ENCODE results near the gene LTA4H.
A peak's percentile ranks its signal among the peaks of the same experiment; 100 is the strongest.

The LTA4H gene

DNA sequence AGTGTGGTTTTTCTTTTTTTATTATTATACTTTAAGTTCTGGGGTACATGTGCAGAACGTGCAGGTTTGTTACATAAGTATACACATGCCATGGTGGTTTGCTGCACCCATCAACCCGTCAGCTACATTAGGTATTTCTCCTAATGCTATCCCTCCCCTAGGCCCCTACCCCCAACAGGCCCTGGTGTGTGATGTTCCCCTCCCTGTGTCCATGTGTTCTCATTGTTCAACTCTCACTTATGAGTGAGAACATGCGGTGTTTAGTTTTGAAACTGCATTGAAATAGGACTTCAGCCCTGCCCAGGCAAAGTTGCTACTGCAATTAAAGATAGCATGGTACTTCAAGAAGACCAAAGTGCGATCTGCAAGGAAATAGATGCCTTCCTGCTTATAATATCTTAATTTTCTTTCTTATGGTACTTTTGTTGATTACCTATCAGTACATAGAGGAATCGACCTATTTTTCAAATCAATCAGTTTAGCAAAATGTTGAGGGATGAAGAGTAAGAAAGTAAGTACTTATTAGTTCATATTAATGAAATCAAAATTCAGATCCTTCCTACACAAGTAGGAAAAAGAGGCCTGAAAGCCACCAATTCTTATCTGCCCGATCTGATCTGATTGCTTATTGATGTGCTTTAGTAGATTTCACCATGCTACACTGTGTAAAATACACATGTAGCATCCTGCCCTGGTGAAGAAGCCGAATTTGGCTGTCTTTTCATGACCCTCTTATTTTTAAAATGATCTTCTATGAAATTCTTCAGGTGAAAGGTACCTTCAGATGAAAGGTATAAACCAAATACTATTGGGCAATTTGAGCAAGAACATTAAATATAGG lies 1.6 kb downstream of the LTA4H start:
- no peak for DNase-seq

GRCh38 chr12:96029826-96030225 lies 5.6 kb downstream of the LTA4H start:
- DNase-seq: no peak

DNA sequence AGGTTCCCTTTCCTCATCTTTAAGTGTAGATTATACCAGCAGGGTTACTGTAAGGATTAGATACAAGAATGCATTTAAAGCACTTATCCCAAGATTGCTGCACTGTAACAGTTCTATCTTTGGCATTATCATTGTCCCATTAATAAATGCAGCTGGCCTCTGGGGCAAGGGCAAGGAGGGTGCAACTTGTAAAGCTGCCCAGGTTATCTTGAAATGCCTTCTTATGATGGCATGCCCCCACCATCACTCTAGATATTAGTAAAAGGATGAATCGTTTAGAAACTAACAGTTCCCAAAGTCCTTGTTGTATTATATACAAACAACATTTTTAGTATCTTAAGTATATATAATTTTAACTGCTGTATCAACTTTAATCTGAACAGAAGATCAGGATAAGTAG lies 6.8 kb downstream of the LTA4H start:
- DNase-seq: no peak

DNA sequence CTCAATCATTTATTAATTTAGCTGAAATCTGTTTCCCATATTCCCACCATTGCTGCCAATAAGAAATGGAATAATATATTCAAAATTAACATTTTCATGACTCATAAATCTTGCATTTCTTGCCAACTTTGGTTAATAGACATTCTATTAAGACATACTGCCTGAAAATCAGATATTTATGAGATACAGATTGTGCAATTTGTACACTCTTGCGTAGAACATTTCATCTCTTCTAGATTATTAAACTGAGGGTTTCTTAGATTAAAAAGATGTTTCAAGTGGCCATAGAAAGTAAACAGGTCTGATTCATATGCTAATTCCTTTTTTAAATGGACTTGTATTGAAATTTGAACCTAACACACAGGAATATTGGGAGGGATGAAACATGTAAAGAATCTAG lies 9.1 kb downstream of the LTA4H start:
- DNase-seq: no peak

- DNase-seq: no peak
Observed at GRCh38 chr12:96025518-96025917, 9.9 kb downstream of the LTA4H start.

GRCh38 chr12:96020314-96021003 lies 14.9 kb downstream of the LTA4H start:
- no peak for DNase-seq

GRCh38 chr12:96015672-96016071 lies 19.7 kb downstream of the LTA4H start:
- DNase-seq: peak; percentile 29

DNA sequence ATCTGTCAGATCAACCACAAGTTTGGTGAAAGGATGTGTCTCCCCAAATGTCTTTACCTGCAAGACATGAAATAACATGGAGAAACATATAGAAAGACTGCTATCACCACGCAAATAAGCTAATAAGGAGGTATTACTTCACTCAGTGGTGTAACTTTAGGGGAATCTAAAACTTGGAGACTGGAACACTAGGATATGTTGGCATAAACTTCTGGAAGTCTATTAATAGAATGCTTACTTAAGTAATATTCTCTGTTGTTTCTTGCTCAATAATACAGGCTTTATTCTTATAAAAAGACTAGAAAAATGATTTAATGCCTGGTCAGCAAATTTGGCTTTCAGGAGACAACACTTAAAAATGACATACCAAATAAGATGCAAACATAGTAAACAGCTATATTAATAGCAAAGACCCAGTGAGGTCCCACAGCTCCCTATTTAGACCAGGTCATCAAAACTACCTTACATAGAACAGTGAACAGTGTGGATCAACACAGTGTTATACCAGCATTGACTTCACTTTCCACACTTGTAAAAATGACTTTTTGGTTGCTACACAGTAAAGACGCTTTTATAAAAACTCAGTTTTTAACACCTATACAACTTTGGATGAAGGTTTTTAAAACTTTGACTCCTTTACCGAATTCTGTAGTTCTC lies 20.3 kb downstream of the LTA4H start:
- no peak for DNase-seq

- no peak for DNase-seq
Observed at GRCh38 chr12:96007729-96008128, 27.7 kb downstream of the LTA4H start.

DNA sequence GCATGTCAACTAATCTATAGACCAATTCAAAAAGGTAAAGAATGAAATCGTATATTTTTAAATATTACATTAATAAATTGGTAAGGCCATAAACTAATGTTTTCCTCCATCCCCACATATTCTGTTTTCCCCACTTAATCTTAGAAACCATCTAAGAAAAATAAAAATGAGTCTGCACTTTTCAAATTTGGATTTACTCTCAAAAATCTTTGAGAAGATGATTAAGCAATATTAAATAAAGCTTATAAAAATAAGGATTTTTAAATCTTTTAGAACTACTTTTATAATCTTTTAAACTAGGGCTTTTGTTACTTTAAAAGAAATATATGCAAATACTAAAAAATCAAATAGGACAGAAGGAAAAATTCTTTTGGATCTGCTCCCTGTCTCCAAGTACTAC lies 28.7 kb downstream of the LTA4H start:
- DNase-seq: no peak

DNA sequence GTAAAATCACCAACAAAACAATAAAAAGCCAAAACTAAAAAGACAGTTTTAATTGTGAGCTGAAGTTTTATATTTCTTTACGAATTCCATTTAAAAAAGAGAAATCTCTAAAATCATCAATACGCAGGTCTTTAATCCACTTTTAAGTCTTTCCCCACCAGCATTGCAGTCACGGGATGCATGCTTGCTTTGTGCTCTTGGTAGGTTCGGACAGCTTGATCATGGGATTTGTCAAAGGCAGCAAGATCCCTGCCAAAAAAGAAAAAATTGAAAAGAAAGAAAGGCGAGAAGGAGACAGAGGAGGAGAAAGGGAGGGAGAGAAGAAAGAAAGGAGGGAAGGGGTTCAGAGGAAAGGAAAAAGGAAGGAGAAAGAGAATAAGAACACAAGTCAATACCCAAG lies 34.5 kb downstream of the LTA4H start:
- no peak for DNase-seq

DNA sequence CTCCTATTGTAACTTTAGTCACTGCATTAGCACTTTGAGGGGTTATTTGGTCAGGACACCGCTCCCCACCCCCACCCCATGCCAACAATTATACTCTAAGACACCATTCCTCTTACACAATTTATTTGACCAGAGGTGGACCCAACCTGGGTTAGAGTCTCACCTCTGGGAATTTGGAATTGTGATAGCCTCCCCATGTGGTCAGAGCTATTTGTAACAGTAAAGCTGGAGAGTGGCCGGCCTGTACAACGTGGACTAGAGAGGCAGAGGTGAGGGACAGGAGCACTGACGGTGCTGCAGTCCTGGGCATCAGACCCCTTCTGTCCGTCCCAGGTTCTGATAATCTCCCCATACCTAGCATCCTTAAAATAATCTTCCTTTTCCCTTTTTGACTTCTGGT lies 35.9 kb downstream of the LTA4H start:
- no peak for DNase-seq

- DNase-seq: peak; percentile 24
Observed at GRCh38 chr12:95998611-95999286, 36.6 kb downstream of the LTA4H start.

- no peak for DNase-seq
Observed at GRCh38 chr12:95997911-95998510, 37.4 kb downstream of the LTA4H start.

GRCh38 chr12:95997276-95997675 lies 38.1 kb downstream of the LTA4H start:
- no peak for DNase-seq

GRCh38 chr12:95996034-95996658 lies 39.2 kb downstream of the LTA4H start, which contains the start of gene HAL:
HAL (minus strand) TSS chr12:95996344; CDS start chr12:95995910, 434 bp downstream.
- DNase-seq: no peak

DNA sequence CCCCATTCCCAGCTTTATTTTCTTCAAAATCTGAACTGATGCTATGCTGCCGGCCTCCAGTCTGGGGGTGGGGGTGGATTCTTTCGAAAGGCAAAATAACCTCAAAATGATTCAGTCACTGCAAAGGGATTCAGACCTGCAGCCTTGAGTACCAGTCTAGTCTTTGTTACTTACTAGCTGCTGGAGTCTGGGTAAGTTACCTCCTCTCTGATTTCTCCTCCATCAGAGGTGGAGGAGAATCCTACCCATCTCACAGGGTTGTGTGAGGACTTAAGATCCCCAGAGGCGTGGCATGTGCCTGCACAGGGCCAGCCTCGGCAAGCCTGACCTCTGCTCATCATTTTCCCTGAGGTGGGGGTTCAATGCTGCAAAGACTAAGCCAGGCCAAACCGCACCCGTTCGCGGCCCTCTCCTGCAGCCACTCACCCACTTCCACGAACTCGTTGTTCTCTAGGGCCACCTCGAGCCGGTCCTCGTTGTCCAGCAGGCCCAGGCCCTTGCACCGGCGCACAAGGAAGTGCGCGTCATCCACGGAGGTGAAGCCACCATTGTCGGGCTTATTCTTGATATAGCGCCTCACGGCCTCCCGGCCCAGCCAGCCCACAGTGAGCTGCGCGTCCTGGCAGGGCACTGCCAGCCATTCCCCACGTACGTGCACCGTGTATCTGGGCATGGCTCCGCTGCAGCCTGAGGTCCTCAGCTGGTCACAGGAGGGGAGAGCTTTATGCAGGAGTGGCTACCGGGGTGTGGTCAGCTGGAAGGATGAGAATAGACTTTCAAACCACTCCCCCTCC lies 40.0 kb downstream of the LTA4H start:
- DNase-seq: no peak

DNA sequence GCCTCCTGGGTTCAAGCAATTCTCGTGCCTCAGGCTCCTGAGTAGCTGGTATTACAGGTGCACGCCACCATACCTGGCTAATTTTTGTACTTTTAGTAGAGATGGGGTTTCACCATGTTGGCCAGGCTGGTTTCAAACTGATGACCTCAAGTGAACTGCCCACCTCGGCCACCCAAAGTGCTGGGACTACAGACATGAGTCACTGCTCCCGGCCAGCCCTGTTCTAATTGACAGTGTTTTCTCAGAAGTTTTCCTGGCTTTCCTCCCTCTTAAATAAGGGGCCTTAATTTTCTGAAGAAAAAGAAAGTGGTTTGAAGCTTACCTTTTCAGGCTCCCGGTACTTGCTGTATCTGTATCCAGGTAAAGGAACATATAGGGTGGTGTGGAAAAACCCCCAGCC lies 40.9 kb downstream of the LTA4H start:
- no peak for DNase-seq

DNA sequence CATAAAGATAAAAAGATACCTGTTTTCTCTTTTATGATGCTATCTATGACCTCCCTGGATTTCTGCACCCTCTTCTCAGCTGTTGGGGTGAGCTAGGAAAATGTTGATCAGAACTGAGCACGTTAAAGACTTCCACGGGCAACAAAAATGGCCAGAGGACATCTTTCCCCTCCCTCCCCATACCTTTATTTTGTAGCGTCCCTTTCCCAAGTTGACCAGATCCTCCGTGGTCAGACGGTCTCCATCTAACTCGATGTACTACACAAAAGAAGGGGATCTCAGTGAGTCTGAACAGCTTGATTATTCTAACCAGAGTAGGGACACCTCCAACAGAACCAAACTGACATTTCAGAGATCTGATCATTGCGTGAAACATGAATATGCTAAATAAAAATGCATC lies 41.5 kb downstream of the LTA4H start:
- no peak for DNase-seq

DNA sequence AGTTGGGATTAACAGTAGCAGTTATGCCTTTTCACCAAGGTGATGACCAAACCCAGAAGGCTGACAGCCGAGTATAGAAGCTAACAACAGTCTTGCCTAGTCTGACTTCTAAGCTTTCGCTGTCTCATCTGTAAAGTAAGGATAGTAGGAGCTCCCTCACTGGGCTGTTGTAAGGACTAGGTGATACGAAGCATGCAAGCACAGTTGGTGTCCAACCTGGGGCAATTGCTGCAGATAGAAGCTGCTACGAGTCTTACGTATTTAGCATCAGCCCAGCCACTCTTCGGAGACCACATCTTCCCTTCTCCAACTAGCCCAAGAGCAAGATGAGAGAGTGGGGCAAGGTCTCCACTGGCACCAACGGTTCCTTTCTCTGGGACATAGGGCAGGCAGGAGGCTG lies 45.3 kb downstream of the LTA4H start:
- DNase-seq: no peak

DNA sequence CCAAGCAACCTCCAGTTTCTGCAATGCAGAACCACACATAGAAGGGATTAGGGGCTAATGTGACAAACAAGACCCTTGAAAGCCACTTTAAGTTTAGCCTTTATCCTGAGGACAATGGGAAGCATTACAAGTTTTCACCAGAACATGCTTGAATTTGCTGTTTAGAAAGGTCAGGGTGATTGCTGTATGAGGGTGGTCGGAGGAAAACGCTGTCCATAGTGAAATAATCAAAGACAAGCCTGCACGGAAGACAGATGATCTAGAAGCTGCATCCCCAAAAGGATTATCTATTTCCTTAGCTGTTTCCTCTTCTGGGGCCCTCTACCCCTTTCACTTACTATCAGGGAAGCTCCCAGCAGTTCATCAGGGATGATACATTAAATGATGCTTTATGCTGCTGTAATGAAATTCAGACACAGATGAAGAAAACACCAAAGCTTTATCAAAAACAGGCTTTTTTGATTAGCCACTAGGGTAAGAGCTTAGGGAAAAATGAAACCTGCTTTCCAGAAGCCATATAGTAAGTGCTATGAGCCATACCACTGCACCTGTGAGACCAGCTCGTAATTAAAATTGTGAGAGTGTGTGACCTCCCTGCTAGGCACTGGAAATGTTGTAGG lies 45.8 kb downstream of the LTA4H start:
- no peak for DNase-seq

Data from right hindlimb (tissue), 1 donor.